ENCODE measurements around the gene BBOF1. TPM values are rescaled to one million over a fixed set of nuclear protein-coding genes. Genes with fewer than 3 reads are reported as not detected.
A peak's percentile ranks its signal among the peaks of the same experiment; 100 is the strongest.

BBOF1 gene
- polyA plus RNA-seq, 6 donors from 2014 or later, result 1.2 to 5.8 (median 2.0) TPM

DNA sequence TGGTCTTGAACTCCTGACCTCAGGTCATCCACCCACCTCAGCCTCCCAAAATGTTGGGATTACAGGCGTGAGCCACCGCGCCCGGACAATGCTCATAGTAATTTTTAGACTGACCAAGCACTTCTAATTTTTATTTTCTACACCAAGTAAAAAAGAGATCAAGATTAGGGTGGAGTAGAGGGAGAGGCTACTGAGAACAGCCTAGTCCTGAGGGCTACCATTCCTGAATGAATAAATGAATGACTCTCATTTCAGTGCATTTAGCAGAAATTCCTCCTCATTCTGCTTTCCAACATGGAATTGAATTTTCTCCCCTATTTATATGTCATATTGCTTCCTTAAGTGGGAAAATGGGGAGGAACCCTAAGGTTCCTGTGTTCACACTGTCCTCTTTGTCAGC lies 26.4 kb downstream of the BBOF1 start:
- no peaks in the 10 kb centered on the region for H3K27me3 Mint-ChIP-seq
- ATAC-seq (ENCODE audit: low read depth in 2 of 2), result no peak
- H3K9me3 Mint-ChIP-seq, result no peaks in the 10 kb centered on the region
- DNase-seq, result no peak
- H3K4me3 Mint-ChIP-seq, result no peak overlapping the region
- no peak overlapping the region for H3K27ac Mint-ChIP-seq
- no peaks in the 10 kb centered on the region for H3K36me3 Mint-ChIP-seq
- H3K4me1 Mint-ChIP-seq, result peaks cover 5 to 11% (median 10%) of the 10 kb centered on the region in 3 donors

GRCh38 chr14:74048281-74048680 lies 29.1 kb downstream of the BBOF1 start:
- H3K27me3 Mint-ChIP-seq, result no peaks in the 10 kb centered on the region
- H3K9me3 Mint-ChIP-seq, result no peaks in the 10 kb centered on the region
- H3K36me3 Mint-ChIP-seq, result no peaks in the 10 kb centered on the region
- no peak for ATAC-seq (ENCODE audit: low read depth in 2 of 2)
- H3K4me1 Mint-ChIP-seq, result peaks cover 5 to 11% (median 10%) of the 10 kb centered on the region in 3 donors
- no peak for DNase-seq
- peak overlapping the region in 1 of 6 donors; percentile 11 for H3K27ac Mint-ChIP-seq
- peak overlapping the region in 1 of 8 donors; percentile 48 for H3K4me3 Mint-ChIP-seq

GRCh38 chr14:74049876-74050495 lies 30.8 kb downstream of the BBOF1 start:
- Mint-ChIP-seq H3K4me1 (peaks cover 5 to 11% (median 10%) of the 10 kb centered on the region in 3 donors), H3K27ac (peak overlapping the region in 1 of 6 donors; percentile 4), H3K4me3 (peak overlapping the region in 1 of 8 donors; percentile 30), H3K36me3 (no peaks in the 10 kb centered on the region), H3K9me3 (no peaks in the 10 kb centered on the region), H3K27me3 (no peaks in the 10 kb centered on the region)
- DNase-seq, result no peak
- peak; percentile 42 to 54 for ATAC-seq (ENCODE audit: low read depth in 2 of 2)

DNA sequence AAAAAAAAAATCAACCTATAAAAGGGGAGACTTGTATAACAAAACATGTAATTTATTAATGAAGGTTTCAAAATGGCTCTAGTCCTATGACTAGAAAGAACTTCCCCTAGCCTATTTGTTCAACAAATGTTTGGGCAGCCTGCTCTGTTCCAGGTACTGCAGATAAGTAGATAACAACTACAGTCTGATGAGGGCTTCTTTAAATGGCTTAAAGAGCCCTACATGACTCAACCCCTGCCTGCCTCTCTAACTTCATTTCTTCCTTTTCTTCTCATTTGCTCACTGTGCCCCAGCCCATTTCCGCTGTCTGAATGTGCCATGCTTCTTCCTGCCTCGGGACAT lies 43.6 kb downstream of the BBOF1 start:
- Mint-ChIP-seq H3K4me1 (no peaks in the 10 kb centered on the region), H3K27me3 (no peaks in the 10 kb centered on the region), H3K4me3 (peak overlapping the region in 1 of 8 donors; percentile 35), H3K9me3 (no peaks in the 10 kb centered on the region), H3K36me3 (peaks cover 8 to 34% of the 10 kb centered on the region in 2 donors), H3K27ac (peak overlapping the region in 1 of 6 donors; percentile 28)
- DNase-seq (no peak), ATAC-seq (ENCODE audit: low read depth in 2 of 2) (no peak)

DNA sequence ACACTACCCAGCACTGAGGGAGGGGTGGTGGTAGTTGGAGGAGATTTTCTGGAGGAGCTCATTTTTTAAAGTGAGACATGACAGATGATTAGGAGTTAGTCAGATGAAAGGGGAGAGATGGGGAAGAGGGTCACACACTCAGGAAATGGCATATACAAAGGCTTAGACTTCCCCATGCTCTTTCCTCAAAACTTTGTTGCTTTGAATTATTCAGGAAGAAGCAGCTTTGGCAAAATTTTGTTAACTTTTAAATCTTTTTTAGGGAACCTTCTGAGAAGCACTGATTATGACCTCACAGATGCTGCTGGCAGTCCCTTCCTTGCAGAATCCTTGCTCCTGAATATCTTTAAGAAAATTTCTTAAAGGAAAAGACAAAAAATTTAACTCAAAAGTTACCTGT lies 45.3 kb downstream of the BBOF1 start:
- Mint-ChIP-seq H3K9me3 (no peaks in the 10 kb centered on the region), H3K27ac (no peak overlapping the region), H3K36me3 (peaks cover 8 to 34% of the 10 kb centered on the region in 2 donors), H3K4me1 (no peaks in the 10 kb centered on the region), H3K4me3 (no peak overlapping the region), H3K27me3 (no peaks in the 10 kb centered on the region)
- no peak for DNase-seq
- no peak for ATAC-seq (ENCODE audit: low read depth in 2 of 2)

DNA sequence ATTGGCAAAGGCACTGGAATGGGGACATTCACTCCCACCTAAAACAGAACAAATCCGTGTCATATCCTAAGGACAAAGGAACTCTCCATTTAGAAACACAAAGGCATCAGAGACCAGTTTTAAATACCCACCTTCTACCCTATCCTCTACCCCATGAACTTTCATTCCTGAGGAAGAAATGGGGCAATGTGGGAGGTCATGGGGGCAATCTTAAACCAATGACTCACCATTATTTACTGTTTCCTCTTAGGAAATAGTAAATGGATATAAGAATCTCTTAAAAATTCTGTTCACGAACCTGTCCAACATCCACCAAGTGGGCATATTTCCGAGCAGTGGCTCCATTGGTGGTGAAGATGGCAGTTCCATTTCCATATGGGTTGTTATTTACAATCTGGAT lies 45.7 kb downstream of the BBOF1 start:
- H3K4me3 Mint-ChIP-seq, result no peak overlapping the region
- no peaks in the 10 kb centered on the region for H3K27me3 Mint-ChIP-seq
- no peak overlapping the region for H3K27ac Mint-ChIP-seq
- ATAC-seq (ENCODE audit: low read depth in 2 of 2), result no peak
- no peaks in the 10 kb centered on the region for H3K9me3 Mint-ChIP-seq
- DNase-seq, result no peak
- H3K36me3 Mint-ChIP-seq, result peaks cover 8 to 30% of the 10 kb centered on the region in 2 donors
- H3K4me1 Mint-ChIP-seq, result no peaks in the 10 kb centered on the region

GRCh38 chr14:74065746-74066575 lies 46.8 kb downstream of the BBOF1 start:
- no peak overlapping the region for H3K27ac Mint-ChIP-seq
- ATAC-seq (ENCODE audit: low read depth in 2 of 2), result no peak
- no peak for DNase-seq

DNA sequence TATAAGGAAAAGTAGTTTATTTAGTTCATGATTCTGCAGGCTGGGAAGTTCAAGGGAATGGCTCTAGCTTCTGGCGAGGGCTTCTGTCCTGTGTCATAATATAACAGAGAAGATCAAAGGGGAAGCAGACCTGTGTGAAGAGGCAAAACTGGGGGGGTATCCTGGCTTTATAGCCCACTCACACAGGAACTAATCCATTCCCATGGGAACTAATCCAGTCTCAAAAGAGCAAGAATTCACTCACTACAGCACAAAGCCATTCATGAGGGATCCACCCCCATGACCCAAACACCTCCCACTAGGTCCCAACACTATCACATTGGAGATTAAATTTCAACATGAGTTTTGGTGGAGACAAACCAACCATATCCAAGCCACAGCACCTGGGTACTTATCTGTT lies 58.3 kb downstream of the BBOF1 start:
- Mint-ChIP-seq H3K36me3 (no peaks in the 10 kb centered on the region), H3K27me3 (no peaks in the 10 kb centered on the region), H3K4me1 (peaks cover 0 to 12% (median 3%) of the 10 kb centered on the region in 3 donors), H3K27ac (no peak overlapping the region), H3K9me3 (no peaks in the 10 kb centered on the region), H3K4me3 (no peak overlapping the region)
- DNase-seq (no peak), ATAC-seq (ENCODE audit: low read depth in 2 of 2) (no peak)

More at GRCh38 chr14:74065746-74066575, 46.8 kb downstream of the BBOF1 start:
- no peaks in the 10 kb centered on the region for H3K4me1 Mint-ChIP-seq
- H3K9me3 Mint-ChIP-seq, result no peaks in the 10 kb centered on the region
- no peaks in the 10 kb centered on the region for H3K27me3 Mint-ChIP-seq
- no peak overlapping the region for H3K4me3 Mint-ChIP-seq
- peaks cover 2 to 22% of the 10 kb centered on the region in 2 donors for H3K36me3 Mint-ChIP-seq

DNA sequence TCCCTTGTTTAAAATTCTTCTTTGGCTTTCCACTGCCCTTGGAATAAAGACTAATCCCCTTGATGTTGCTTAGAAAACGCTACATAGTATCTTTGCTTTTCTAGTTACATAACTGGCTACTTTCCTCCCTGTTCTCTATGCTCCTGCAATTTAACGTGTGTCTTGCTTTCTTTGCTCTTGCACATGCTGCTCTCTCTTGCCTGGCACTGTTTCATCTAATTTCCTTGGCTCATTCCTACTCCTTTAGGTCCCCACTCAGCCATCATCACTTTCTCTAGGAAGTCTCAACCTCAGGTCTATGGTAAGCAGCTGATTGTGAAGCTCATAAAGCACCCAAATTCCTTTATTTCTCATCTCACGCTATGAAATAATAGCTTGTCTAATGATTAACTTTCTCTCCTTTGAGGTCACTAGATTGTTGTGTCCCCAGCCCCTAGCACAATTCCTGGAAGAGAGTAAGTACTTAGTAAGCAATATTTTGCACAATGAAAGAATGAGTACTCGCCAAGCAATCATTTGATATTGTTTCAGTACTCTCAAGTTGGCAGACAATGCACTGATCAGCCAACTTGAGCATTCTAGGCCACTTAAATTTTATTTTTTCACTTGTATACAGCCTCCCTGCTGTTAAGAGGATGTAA lies 61.8 kb downstream of the BBOF1 start:
- H3K4me3 Mint-ChIP-seq, result no peak overlapping the region
- ATAC-seq (ENCODE audit: low read depth in 2 of 2) (no peak), DNase-seq (no peak)
- H3K9me3 Mint-ChIP-seq, result no peaks in the 10 kb centered on the region
- H3K36me3 Mint-ChIP-seq, result no peaks in the 10 kb centered on the region
- H3K27me3 Mint-ChIP-seq, result no peaks in the 10 kb centered on the region
- H3K4me1 Mint-ChIP-seq, result peaks cover 25 to 29% (median 28%) of the 10 kb centered on the region in 3 donors
- no peak overlapping the region for H3K27ac Mint-ChIP-seq

- Mint-ChIP-seq H3K36me3 (no peaks in the 10 kb centered on the region), H3K27me3 (no peaks in the 10 kb centered on the region), H3K4me3 (peak overlapping the region in 2 of 8 donors; percentile 13 to 34), H3K9me3 (no peaks in the 10 kb centered on the region), H3K4me1 (peaks cover 31 to 34% (median 32%) of the 10 kb centered on the region in 3 donors), H3K27ac (no peak overlapping the region)
- ATAC-seq (ENCODE audit: low read depth in 2 of 2) (no peak), DNase-seq (no peak)
These were observed 62.3 kb downstream of the BBOF1 start for GRCh38 chr14:74081491-74081890.

DNA sequence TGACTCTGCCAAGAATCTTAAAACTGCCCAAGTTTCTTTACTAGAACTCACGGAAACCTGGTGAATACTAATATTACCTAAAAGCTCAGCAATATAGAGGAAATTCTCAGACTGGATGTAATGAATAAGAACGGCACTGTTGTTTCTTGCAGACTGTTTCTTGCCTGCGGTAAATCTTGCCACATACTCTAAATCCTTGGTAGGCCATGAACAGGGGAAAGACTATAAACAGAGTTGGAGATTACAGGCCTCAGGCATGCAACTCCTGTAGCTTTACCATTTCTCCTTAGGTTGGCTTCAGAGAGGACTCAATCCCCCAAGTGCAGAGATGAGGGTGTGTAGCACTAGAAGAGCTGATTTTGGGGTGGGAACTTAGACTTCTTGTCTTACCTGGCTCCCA lies 64.0 kb downstream of the BBOF1 start:
- no peaks in the 10 kb centered on the region for H3K27me3 Mint-ChIP-seq
- H3K36me3 Mint-ChIP-seq, result no peaks in the 10 kb centered on the region
- no peak for DNase-seq

DNA sequence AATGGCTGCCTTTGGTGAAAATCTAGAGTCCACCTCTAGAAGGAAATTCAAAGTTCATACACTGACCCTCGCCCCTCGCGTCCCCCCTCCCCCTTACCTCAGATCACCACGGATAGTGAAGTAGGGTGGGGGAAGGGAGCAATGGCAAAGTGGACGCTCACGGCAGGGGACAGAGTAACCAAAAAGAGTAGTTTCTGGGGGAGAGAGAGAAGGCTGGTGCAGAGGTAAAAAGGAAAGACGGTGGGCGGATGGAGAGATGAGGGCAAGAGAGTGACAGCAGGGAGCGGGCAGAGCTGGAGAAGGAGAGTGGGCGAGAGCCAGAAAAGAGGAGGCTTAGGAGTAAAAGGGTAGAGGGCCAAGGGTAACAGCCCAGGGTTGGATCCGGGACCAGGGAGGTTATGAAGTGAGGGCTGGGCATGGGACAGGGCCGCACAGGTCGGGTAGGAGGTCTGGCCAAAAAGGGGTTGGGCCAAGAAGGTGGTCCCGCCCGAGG lies 64.7 kb downstream of the BBOF1 start:
- no peaks in the 10 kb centered on the region for H3K9me3 Mint-ChIP-seq
- ATAC-seq (ENCODE audit: low read depth in 2 of 2), result peak; percentile 0
- DNase-seq, result no peak
- no peaks in the 10 kb centered on the region for H3K27me3 Mint-ChIP-seq
- peaks cover 29 to 36% (median 34%) of the 10 kb centered on the region in 3 donors for H3K4me1 Mint-ChIP-seq
- H3K36me3 Mint-ChIP-seq, result peaks cover 0 to 2% of the 10 kb centered on the region in 2 donors
- H3K27ac Mint-ChIP-seq, result peak overlapping the region; percentile 78 to 98 (median 92)
- peak overlapping the region; percentile 89 to 100 (median 98) for H3K4me3 Mint-ChIP-seq

More for the DNA sequence above, 64.0 kb downstream of the BBOF1 start:
- H3K9me3 Mint-ChIP-seq, result no peaks in the 10 kb centered on the region
- H3K4me3 Mint-ChIP-seq, result peak overlapping the region; percentile 89 to 100 (median 98)
- peak overlapping the region in 1 of 6 donors; percentile 69 for H3K27ac Mint-ChIP-seq
- ATAC-seq (ENCODE audit: low read depth in 2 of 2), result no peak
- peaks cover 27 to 35% (median 32%) of the 10 kb centered on the region in 3 donors for H3K4me1 Mint-ChIP-seq

- DNase-seq (peak; percentile 99), ATAC-seq (ENCODE audit: low read depth in 2 of 2) (peak; percentile 87 to 90)
- peaks cover 0 to 6% of the 10 kb centered on the region in 2 donors for H3K36me3 Mint-ChIP-seq
- peak within 1 kb of the TSS; percentile 85 to 98 (median 96) for H3K27ac Mint-ChIP-seq
- H3K27me3 Mint-ChIP-seq, result no peaks in the 10 kb centered on the region
- peak within 1 kb of the TSS; percentile 89 to 100 (median 98) for H3K4me3 Mint-ChIP-seq
- peaks cover 0 to 2% (median 0%) of the 10 kb centered on the region in 7 donors for H3K9me3 Mint-ChIP-seq
- H3K4me1 Mint-ChIP-seq, result peaks cover 34 to 40% (median 38%) of the 10 kb centered on the region in 3 donors
These were observed 65.3 kb downstream of the BBOF1 start, which contains the start of the genes ALDH6A1 and LIN52 for GRCh38 chr14:74084277-74085046. ALDH6A1 (minus strand) TSS chr14:74084453; CDS start chr14:74084394, 59 bp downstream. LIN52 (plus strand) TSS chr14:74084956; CDS start chr14:74084975, 19 bp downstream.
